ENCODE data around the gene NRXN3.

The NRXN3 gene

GRCh38 chr14:78725086-78725485 is 554.9 kb downstream of the NRXN3 start:
- no peak overlapping the region for H3K4me3 ChIP-seq (ENCODE audit: low read depth, low read length)
- DNase-seq (ENCODE audit: low read depth): no peak
- TF ChIP-seq CTCF (IDR thresholded peaks at IDR 0.05; ENCODE audit: insufficient read depth, low read depth, low read length, missing control alignments): no peak

GRCh38 chr14:78737116-78737515 is 566.9 kb downstream of the NRXN3 start:
- no peak overlapping the region for H3K4me3 ChIP-seq (ENCODE audit: low read depth, low read length)
- no peak for TF ChIP-seq CTCF (IDR thresholded peaks at IDR 0.05; ENCODE audit: insufficient read depth, low read depth, low read length, missing control alignments)
- DNase-seq (ENCODE audit: low read depth): no peak

- no peak for DNase-seq (ENCODE audit: low read depth)
- TF ChIP-seq CTCF (IDR thresholded peaks at IDR 0.05; ENCODE audit: insufficient read depth, low read depth, low read length, missing control alignments): no peak
- H3K4me3 ChIP-seq (ENCODE audit: low read depth, low read length): no peak overlapping the region
These were observed 567.4 kb downstream of the NRXN3 start for GRCh38 chr14:78737601-78738000.

GRCh38 chr14:78746086-78746595 is 576.0 kb downstream of the NRXN3 start:
- TF ChIP-seq CTCF (IDR thresholded peaks at IDR 0.05; ENCODE audit: insufficient read depth, low read depth, low read length, missing control alignments): no peak
- DNase-seq (ENCODE audit: low read depth): no peak
- no peak overlapping the region for H3K4me3 ChIP-seq (ENCODE audit: low read depth, low read length)

GRCh38 chr14:78747813-78748212 is 577.6 kb downstream of the NRXN3 start:
- no peak overlapping the region; the same call in 1 of the 2 replicates for H3K4me3 ChIP-seq (ENCODE audit: low read depth, low read length)
- DNase-seq (ENCODE audit: low read depth): no peak
- no peak for TF ChIP-seq CTCF (IDR thresholded peaks at IDR 0.05; ENCODE audit: insufficient read depth, low read depth, low read length, missing control alignments)

- TF ChIP-seq CTCF (IDR thresholded peaks at IDR 0.05; ENCODE audit: insufficient read depth, low read depth, low read length, missing control alignments): no peak
- peak; percentile 57 for DNase-seq (ENCODE audit: low read depth)
- H3K4me3 ChIP-seq (ENCODE audit: low read depth, low read length): no peak overlapping the region
These were observed 582.5 kb downstream of the NRXN3 start for GRCh38 chr14:78752518-78753188.

- H3K4me3 ChIP-seq (ENCODE audit: low read depth, low read length): no peak overlapping the region
- DNase-seq (ENCODE audit: low read depth): peak; percentile 69
- no peak for TF ChIP-seq CTCF (IDR thresholded peaks at IDR 0.05; ENCODE audit: insufficient read depth, low read depth, low read length, missing control alignments)
These were observed 583.9 kb downstream of the NRXN3 start for GRCh38 chr14:78754059-78754458.
